ENCODE measurements around the gene FAM177B.
"Not testable (repeated sequence)": the region's sequence is repeated elsewhere in the genome, so short reads cannot be mapped to it uniquely, and the experiment has no call there.

The FAM177B gene

DNA sequence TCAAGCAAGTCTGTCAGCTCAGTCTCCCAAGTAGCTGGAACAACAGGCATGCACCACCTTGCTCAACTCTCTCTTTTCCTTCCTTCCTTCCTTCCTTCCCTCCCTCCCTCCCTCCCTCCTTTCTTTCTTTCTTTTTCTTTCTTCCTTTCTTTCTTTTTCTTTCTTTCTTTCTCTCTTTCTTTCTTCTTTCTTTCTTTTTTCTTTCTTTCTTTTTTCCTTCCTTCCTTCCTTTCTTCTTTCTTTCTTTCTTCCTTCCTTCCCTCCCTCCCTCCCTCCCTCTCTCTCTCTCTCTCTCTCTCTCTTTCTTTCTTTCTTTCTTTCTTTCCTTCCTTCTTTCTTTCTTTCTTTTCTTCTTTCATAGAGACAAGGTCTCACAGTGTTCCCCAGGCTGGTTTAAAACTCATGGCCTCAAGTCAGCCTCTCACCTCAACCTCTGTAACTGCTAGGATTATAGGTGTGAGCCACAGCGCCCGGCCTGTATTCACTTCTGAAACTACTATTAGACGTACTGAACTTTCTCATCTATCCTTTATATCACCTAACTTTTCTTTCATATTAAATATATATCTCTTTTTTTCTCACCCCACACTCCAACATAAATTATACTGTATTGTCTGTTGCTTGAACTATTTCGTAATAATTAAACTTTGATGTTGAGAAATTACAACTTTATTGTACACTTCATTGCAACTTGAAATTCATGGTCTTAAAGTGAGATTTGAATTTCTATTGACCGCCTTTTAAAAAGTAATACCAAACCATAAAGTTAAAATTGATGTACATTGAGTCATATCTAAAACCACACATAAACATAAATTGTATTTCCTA is 4.8 kb downstream of the FAM177B start:
- DNase-seq (ENCODE audit: low spot score), result not testable (repeated sequence)

DNA sequence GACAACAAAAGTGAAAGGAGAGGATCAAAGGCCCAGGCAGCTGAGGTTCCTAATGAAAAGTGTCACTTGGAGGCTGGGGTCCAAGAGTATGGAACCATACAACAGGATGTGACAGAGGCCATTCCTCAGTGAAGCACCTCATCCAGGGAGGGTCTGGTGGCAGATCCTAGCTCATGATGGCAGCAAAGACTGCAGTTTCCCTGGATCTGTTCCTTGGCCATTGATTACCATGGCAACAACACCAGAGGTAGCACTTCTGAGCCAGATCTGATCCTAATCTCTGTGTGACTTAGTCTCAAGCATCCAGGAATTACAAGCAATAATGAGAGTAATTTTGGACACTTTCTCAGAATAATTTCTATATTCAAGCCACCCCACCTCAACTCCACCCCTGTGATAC is 12.9 kb downstream of the FAM177B start:
- DNase-seq (ENCODE audit: low spot score), result no peak

DNA sequence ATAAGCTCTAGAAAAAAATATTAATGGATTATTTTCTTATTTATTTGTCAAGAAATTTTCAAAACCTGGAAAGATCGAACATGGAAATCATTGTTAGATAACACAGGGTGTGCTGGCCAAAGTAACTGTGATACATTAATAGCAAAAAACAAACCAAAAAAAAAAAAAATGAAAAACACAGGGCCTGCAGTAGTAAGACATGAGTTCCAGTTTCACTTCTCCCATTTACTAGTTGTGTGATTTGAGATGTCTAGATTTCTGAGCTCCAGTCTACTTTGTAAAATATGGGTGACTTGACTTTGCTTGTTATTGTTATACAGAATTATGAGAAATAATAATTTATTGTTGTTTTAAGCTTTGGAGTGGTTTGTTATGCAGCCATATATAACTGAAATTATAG is 13.6 kb downstream of the FAM177B start:
- DNase-seq (ENCODE audit: low spot score), result no peak

- DNase-seq (ENCODE audit: low spot score), result no peak
Observed at GRCh38 chr1:222751255-222751654, 14.3 kb downstream of the FAM177B start.

DNA sequence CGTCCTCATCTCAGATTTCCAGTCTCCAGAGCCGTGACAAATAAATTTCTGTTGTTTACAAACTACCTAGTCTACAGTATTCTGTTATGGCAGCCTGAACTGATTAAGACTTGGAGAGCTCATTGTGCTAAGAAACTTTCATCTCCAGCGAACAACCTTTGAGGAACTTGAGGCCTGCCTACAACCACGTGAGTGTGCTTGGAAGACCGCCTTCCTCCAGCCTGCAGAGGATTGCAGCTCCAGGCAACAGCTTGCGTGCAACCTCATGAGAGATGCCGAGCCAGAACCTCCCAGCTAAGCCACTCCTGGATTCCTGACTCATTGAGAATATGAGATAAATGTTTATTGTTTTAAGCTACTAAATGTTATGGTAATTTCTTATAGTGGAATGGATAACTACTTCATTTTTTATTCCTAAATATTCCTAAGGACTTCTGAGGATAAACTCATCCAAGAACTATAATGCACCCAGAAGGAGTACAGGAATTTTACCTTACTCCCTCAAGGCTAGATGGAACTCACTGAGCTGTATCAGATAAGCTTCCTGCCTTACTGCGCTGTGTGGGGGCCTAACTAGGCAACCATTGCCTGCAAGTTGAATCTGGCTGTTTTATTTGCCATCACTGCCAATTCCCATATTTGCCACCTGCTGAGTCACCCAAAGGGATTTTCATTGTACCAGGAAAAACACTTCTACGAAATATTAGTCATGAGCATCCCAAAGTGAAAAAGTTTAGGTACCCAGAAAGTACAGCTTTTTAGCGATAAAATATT is 17.6 kb downstream of the FAM177B start:
- DNase-seq (ENCODE audit: low spot score), result peak; percentile 31

DNA sequence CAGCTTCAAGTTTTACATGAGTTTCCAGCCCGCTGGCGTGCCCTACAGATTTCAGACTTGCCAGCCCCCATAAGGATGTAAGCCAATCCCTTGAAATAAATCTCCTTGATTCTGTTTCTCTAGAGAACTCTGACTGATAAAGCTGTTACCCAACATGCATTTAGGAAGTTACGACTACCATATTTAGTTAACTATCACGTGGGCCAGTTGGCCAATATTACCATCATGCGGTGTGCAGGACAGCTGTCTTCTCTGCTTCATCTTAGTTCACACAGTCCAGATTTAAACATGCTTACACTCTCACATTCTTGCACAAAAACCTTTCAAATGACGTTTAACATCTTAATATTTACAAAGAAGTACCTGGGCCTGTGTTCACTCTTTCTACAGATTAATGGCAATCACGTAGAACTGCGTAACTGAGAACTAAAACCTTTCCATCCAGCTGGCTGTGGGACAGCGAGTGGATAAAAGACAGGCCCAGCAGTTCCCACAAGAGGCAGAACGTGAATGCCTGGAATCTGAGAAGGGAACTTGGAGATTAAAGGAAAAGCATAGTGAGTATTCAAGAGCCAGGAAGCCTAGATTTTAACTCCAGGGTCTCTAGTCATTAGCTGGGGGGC is 20.8 kb downstream of the FAM177B start:
- no peak for DNase-seq (ENCODE audit: low spot score)

- DNase-seq (ENCODE audit: low spot score), result no peak
Observed at GRCh38 chr1:222759451-222760035, 22.5 kb downstream of the FAM177B start.

DNA sequence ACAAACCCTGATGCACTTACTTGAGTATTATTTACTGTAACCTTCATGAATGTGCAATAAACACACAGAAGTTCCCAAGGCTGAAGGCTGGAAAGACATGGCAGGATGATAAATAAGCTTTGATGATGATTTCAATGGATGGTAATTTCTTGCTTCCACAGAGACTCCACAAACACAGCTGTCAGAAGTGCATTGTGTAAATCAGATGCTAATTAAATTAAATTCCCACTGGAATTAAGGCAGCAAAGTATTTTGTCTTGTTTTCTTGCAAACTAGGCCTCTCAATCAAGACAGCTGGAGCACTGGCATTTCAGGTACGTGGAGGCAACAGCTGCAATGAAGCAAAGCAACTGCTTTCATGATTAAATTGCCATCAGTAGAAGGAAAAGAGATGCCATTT is 24.1 kb downstream of the FAM177B start:
- DNase-seq (ENCODE audit: low spot score), result no peak

GRCh38 chr1:222762178-222762577 is 25.2 kb downstream of the FAM177B start:
- not testable (repeated sequence) for DNase-seq (ENCODE audit: low spot score)

DNA sequence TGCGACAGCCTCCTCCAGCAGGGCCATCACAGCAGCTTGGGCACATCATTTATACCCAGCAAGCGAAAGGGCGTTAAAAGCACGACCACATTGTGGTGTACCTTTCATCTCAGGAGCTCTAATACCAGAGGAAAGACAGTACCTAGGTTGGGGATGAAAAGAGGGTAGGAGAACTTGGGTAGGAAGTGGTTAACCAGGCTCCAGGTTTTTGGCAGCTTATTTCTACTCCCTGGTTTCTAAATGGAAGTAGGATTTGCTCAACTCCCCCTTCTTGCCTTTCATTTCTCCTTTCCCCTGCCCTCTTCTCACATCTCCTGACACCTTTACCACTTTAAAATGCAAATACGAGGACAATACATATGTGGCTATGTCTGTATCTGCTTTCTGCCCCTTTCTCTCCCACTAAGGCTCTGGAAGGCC is 30.2 kb downstream of the FAM177B start:
- no peak for DNase-seq (ENCODE audit: low spot score)

DNA sequence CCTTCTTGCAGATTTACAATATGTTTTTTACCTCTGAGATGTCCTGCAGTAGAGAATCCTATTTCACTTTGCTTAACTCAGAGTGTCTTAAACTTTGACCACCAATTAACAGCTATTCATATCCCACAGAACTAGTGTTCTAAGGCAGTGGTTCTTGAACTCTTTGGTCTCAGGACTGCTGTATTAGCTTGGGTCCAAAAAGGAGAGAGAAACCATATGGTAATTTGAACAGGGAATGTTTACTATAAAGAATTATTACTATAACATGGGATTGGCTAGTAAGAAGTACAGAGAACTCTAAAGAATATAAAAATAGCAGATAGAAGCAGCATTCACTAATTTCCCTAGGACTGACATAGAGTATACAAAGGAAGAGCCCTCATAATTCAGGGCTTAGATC is 31.6 kb downstream of the FAM177B start:
- no peak for DNase-seq (ENCODE audit: low spot score)

GRCh38 chr1:222769181-222769580 is 32.2 kb downstream of the FAM177B start:
- no peak for DNase-seq (ENCODE audit: low spot score)

DNA sequence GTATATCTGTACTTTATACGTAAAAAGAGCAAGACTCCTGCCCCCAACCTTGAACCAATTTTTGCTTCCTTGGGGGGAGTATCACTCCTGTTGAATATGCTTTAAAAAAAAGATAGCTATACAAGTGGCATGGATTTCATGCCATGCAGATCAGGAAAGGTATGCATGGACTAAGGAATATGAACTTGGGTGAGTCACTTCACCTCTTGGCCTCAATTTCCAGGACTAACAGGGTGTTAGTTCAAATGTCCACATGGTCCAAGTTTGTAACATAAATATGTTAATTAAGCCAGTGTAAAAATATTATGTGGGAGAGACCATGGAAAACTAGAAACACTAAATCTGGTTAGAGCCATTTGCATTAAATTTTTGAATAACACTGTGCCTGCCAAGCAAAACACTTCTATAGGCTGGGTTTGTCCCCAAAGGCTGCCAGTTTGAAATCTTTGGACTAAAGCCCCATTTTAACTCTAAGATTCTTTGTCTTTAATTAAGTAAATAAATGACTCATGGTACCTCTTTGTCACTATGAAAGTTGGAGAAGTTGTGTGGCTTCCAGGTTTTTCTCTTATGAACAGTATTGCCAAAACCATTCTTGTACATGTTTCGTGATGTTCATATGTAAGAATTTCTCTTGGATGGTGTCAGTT is 33.1 kb downstream of the FAM177B start:
- no peak for DNase-seq (ENCODE audit: low spot score)

DNA sequence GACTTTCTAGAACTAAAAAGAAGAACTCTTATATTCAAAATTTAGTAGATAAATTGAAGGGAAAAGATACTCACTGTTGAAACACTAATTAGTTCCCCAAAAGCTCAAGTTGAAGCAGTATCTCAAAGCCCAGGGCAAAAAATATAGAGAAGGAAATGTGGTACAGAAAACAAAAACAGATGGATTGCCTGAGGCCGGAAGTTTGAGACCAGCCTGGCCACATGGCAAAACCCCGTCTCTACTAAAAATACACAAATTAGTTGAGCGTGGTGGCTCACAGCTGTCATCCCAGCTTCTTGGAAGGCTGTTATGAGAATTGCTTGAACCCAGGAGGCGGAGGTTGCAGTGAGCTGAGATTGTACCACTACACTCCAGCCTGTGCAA is 36.0 kb downstream of the FAM177B start:
- no peak for DNase-seq (ENCODE audit: low spot score)

DNA sequence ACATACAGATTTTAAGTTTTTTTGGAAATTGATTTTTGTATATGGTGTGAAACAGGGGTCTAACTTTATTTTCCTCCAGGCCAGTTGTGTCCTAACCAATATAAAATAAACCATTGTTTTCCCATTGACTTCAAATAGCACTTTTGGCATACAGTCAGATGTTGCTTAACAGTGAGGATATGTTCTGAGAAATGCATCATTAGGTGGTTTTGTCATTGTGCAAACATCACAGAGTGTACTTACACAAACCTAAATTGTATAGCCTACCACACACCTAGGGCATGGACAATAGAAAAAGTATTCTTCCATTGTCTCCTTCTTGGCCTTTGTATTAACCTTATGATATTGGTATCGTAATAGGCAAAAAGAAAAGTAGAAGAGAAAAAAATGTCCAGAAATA is 40.5 kb downstream of the FAM177B start:
- no peak for DNase-seq (ENCODE audit: low spot score)

- no peak for DNase-seq (ENCODE audit: low spot score)
Observed at GRCh38 chr1:222777977-222778376, 41.0 kb downstream of the FAM177B start.

DNA sequence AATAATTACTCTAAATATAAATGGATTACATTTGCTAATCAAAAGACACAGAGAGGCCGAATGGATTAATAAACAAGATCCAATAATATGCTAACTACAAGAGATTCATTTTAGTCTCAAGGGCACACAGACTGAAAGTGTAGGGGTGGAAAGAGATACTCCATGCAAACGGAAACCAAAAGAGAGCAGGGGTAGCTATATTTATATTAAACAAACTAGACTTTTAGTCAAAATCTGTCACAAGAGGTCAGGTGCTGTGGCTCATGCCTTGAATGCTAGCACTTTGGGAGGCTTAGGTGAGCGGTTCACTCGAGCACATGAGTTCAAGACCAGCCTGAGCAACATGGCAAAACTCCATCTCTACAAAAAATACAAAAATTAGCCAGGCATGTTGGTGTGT is 44.2 kb downstream of the FAM177B start:
- DNase-seq (ENCODE audit: low spot score), result no peak

DNA sequence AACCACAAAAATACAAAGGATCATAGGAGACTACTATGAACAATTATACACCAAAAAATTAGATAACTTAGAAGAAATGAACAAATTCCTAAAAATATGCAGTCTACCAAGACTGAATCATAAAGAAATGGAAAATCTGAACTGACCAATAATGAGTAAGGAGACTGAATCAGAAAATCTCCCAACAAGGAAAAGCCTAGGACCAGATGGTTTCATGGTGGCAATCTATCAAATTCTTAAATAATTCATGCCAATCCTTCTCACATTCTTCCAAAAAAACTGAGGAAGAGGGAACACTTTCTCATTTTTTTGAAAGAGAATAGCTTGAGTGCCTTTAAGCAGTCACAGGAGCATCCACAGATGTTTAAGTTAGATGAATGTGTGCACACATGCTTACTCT is 46.0 kb downstream of the FAM177B start:
- no peak for DNase-seq (ENCODE audit: low spot score)

GRCh38 chr1:222784371-222784770 is 47.4 kb downstream of the FAM177B start:
- no peak for DNase-seq (ENCODE audit: low spot score)

DNA sequence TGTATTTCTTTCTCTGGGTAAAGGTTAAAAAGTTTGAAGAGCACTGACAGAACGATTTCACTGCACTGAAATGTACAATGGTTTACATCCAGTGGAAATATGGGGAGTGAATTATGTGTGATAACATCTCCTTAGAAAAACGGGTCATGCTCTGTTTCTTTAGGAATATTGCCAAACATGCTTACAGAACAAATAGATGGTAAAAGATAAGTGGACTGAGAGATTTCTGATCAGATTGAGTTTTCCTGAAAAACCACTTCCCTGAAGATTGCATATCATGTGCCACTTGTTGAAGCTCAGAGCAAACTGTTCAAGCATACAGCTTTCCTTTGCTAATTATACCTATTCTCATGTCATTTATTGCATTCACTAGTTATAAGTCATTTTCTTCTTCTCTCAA is 47.9 kb downstream of the FAM177B start:
- DNase-seq (ENCODE audit: low spot score), result no peak

DNA sequence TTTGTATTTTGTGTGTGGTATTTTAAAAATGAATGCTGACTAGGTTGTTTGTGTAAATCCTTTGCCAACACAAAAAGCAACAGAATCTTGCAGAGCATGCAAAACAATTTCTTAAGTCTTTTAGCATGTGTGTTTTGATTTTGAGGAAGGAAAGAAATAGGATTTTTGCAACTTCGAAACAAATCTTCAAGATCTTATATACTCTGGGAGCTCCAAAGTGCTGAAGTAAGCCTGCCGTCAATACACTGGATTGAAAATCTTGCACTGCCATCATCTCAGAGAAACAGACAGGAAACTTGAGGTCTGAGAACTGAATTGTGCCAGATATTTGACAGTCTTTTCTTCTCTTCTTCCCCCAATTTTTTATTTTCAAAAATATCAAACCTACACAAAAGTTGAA is 48.5 kb downstream of the FAM177B start:
- no peak for DNase-seq (ENCODE audit: low spot score)

DNA sequence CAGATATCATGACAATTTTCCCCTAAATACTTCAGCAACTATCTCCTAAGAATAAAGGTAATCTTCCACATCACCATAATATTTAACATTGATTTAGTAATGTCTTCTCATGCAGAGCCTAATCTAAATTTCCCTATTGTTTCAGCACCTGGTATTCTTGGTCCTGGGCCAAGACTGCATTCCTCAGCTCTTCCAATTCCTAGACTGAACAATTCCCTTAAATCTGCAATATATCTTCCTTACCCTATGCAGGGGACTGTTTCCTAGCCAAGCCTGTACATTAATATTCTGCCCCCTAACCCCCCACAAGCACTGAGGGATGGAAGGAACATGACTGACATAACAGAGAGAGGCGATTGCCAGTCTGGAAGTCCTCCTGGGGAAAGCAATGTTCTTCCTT is 49.1 kb downstream of the FAM177B start:
- DNase-seq (ENCODE audit: low spot score), result no peak
